Activated T-cell treated with anti-CD3 and anti-CD28 coated beads for 4 hours (primary cell): ENCODE data around the gene NUBP1.
"Not testable (repeated sequence)": the region's sequence is repeated elsewhere in the genome, so short reads cannot be mapped to it uniquely, and the experiment has no call there.

Experiments
- DNase-seq: peaks from one replicate; pipeline ENCODE4 v3.0.0-alpha.2; 2020

NUBP1 gene

GRCh38 chr16:10743610-10744369 is at the start of gene NUBP1:
Gene NUBP1 (plus strand): TSS chr16:10743842. CDS start chr16:10743864, 22 bp downstream.
- peak; percentile 100 for DNase-seq

GRCh38 chr16:10693889-10694288 is 49.8 kb upstream of the NUBP1 start:
- DNase-seq, result no peak

GRCh38 chr16:10694306-10694705 is 49.3 kb upstream of the NUBP1 start:
- no peak for DNase-seq

GRCh38 chr16:10694830-10695229 is 48.8 kb upstream of the NUBP1 start, which contains the start of gene TEKT5:
Gene TEKT5 (minus strand): TSS chr16:10694930. CDS start chr16:10694873, 57 bp downstream.
- DNase-seq, result no peak

GRCh38 chr16:10699756-10700155 is 43.9 kb upstream of the NUBP1 start:
- no peak for DNase-seq

GRCh38 chr16:10708969-10709368 is 34.7 kb upstream of the NUBP1 start:
- DNase-seq, result no peak

- no peak for DNase-seq
Measured at GRCh38 chr16:10728003-10728887, 15.4 kb upstream of the NUBP1 start.

- DNase-seq, result no peak
Measured at GRCh38 chr16:10729104-10730048, 14.3 kb upstream of the NUBP1 start.

- no peak for DNase-seq
Measured at GRCh38 chr16:10731790-10732189, 11.9 kb upstream of the NUBP1 start.

GRCh38 chr16:10737068-10737625 is 6.5 kb upstream of the NUBP1 start:
- DNase-seq, result peak; percentile 68

- DNase-seq, result no peak
Measured at GRCh38 chr16:10738231-10739077, 5.2 kb upstream of the NUBP1 start.

GRCh38 chr16:10740000-10740844 is 3.4 kb upstream of the NUBP1 start:
- DNase-seq, result no peak

GRCh38 chr16:10740845-10741208 is 2.8 kb upstream of the NUBP1 start:
- DNase-seq, result no peak

GRCh38 chr16:10741249-10741648 is 2.4 kb upstream of the NUBP1 start:
- DNase-seq, result not testable (repeated sequence)

GRCh38 chr16:10741844-10742243 is 1.8 kb upstream of the NUBP1 start:
- DNase-seq, result no peak

GRCh38 chr16:10743227-10743609 is 424 bp upstream of the NUBP1 start:
- no peak for DNase-seq

GRCh38 chr16:10744370-10745030 is 858 bp downstream of the NUBP1 start:
- no peak for DNase-seq

GRCh38 chr16:10745841-10746240 is 2.2 kb downstream of the NUBP1 start:
- no peak for DNase-seq

- DNase-seq, result no peak
Measured at GRCh38 chr16:10750793-10751192, 7.2 kb downstream of the NUBP1 start.

GRCh38 chr16:10751291-10751697 is 7.7 kb downstream of the NUBP1 start:
- no peak for DNase-seq
